ENCODE measurements around the gene ZC3H6.

ZC3H6 gene

DNA sequence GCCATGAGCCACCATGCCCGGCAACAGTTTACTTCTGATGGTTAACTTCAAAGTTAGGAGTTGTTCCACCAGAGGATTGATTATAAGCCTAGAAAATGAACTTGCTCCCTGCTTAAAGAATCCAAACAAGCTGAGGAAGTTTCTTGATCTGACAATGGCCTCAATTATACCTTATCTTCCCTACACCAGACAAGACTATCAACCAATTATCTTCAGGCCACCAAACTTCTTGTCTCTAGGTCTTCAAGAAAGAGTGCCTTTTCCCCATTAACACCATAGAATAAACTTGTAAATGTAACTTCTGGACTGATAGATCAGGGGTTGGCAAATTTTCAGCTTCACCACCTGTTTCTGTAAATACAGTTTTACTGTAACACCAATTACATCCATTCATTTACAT, 35.5 kb upstream of the ZC3H6 start:
- Histone ChIP-seq H3K9ac (ENCODE audit: low read length) (no peak overlapping the region), H3F3A (ENCODE audit: insufficient read depth, low read length) (no peaks in the 10 kb centered on the region), H3K4me3 (ENCODE audit: low read length) (no peak overlapping the region), H3K4me1 (ENCODE audit: low read length) (no peaks in the 10 kb centered on the region), H3K27me3 (replicated peaks; ENCODE audit: insufficient read depth, low read length) (no peaks in the 10 kb centered on the region), H3K4me2 (ENCODE audit: low read depth, low read length) (no peak overlapping the region), H2AFZ (ENCODE audit: low read length) (no peak overlapping the region), H3K79me2 (ENCODE audit: low read length) (no peaks in the 10 kb centered on the region), H3K36me3 (replicated peaks; ENCODE audit: insufficient read depth, low read length) (no peaks in the 10 kb centered on the region), H3K9me3 (replicated peaks; ENCODE audit: insufficient read depth, low read length) (no peaks in the 10 kb centered on the region), H3K27ac (ENCODE audit: low read length) (no peak overlapping the region), H4K20me1 (ENCODE audit: insufficient read depth, low read length) (no peaks in the 10 kb centered on the region), H3K9me2 (replicated peaks; ENCODE audit: insufficient read depth, low read length) (no peaks in the 10 kb centered on the region)
- TF ChIP-seq CTCF (IDR thresholded peaks at IDR 0.05; ENCODE audit: low read length) = no peak
- TF ChIP-seq EZH2phosphoT487 (IDR thresholded peaks at IDR 0.05; ENCODE audit: low read length) = no peak
- no peak for TF ChIP-seq EZH2 (optimal IDR thresholded peaks at IDR 0.05; ENCODE audit: low read depth, low read length)
- no peak for DNase-seq

GRCh38 chr2:112242384-112242783, 33.0 kb upstream of the ZC3H6 start:
- H3K79me2 ChIP-seq (ENCODE audit: low read length) = no peaks in the 10 kb centered on the region

DNA sequence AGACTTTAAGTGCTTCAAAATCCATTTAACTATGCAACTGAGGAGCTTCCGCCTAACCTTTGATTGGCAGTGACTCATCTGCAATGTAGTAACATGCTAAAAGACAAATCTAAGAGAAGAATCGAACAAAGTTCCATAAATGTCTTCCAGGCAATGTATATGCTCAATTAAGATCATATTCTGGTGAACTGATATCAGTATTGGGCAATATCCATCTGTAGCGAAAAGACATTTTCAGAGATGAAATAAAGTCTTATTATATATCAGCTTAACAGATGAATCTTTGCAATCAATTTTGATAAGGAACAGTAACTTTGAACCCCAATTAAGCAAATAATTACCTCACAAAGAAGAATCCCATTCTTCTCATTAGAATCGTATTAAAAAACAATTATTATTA, 32.2 kb upstream of the ZC3H6 start:
- Histone ChIP-seq H3K9ac (ENCODE audit: low read length) (no peak overlapping the region), H3K4me2 (ENCODE audit: low read depth, low read length) (no peak overlapping the region), H3K27me3 (replicated peaks; ENCODE audit: insufficient read depth, low read length) (no peaks in the 10 kb centered on the region), H4K20me1 (ENCODE audit: insufficient read depth, low read length) (no peaks in the 10 kb centered on the region), H3K4me3 (ENCODE audit: low read length) (no peak overlapping the region), H3K9me2 (replicated peaks; ENCODE audit: insufficient read depth, low read length) (no peaks in the 10 kb centered on the region), H3K36me3 (replicated peaks; ENCODE audit: insufficient read depth, low read length) (no peaks in the 10 kb centered on the region; the same call in 1 of the 2 replicates), H3K27ac (ENCODE audit: low read length) (no peak overlapping the region), H3F3A (ENCODE audit: insufficient read depth, low read length) (no peaks in the 10 kb centered on the region), H3K4me1 (ENCODE audit: low read length) (no peaks in the 10 kb centered on the region), H3K79me2 (ENCODE audit: low read length) (no peaks in the 10 kb centered on the region), H2AFZ (ENCODE audit: low read length) (no peak overlapping the region), H3K9me3 (replicated peaks; ENCODE audit: insufficient read depth, low read length) (no peaks in the 10 kb centered on the region)
- no peak for DNase-seq
- TF ChIP-seq CTCF (IDR thresholded peaks at IDR 0.05; ENCODE audit: low read length) (no peak), EZH2phosphoT487 (IDR thresholded peaks at IDR 0.05; ENCODE audit: low read length) (no peak), EZH2 (optimal IDR thresholded peaks at IDR 0.05; ENCODE audit: low read depth, low read length) (no peak)

More at GRCh38 chr2:112242384-112242783, 33.0 kb upstream of the ZC3H6 start:
- Histone ChIP-seq H3K4me3 (ENCODE audit: low read length) (no peak overlapping the region), H4K20me1 (ENCODE audit: insufficient read depth, low read length) (no peaks in the 10 kb centered on the region), H3K9me2 (replicated peaks; ENCODE audit: insufficient read depth, low read length) (no peaks in the 10 kb centered on the region), H3K4me2 (ENCODE audit: low read depth, low read length) (no peak overlapping the region), H3K9me3 (replicated peaks; ENCODE audit: insufficient read depth, low read length) (no peaks in the 10 kb centered on the region), H3K27ac (ENCODE audit: low read length) (no peak overlapping the region), H3K27me3 (replicated peaks; ENCODE audit: insufficient read depth, low read length) (no peaks in the 10 kb centered on the region), H3F3A (ENCODE audit: insufficient read depth, low read length) (no peaks in the 10 kb centered on the region), H2AFZ (ENCODE audit: low read length) (no peak overlapping the region), H3K4me1 (ENCODE audit: low read length) (no peaks in the 10 kb centered on the region), H3K9ac (ENCODE audit: low read length) (no peak overlapping the region), H3K36me3 (replicated peaks; ENCODE audit: insufficient read depth, low read length) (no peaks in the 10 kb centered on the region; the same call in 1 of the 2 replicates)
- TF ChIP-seq CTCF (IDR thresholded peaks at IDR 0.05; ENCODE audit: low read length) (no peak), EZH2phosphoT487 (IDR thresholded peaks at IDR 0.05; ENCODE audit: low read length) (no peak), EZH2 (optimal IDR thresholded peaks at IDR 0.05; ENCODE audit: low read depth, low read length) (no peak)
- no peak for DNase-seq
